Natural killer cell (primary cell): ENCODE results near the gene MAP1LC3B. TPM values are rescaled to one million over a fixed set of nuclear protein-coding genes. Genes with fewer than 3 reads are reported as not detected.

Source experiments
- ATAC-seq, 3 donors: fragments of 150-1000 bp in 2 of 3; fragments of 200-7000 bp in 1 of 3; cut with Tn5 transposase; 1 replicate in 1 of 3; 2 replicates in 2 of 3; pipeline ENCODE4 v1.10.0; 2021; ENCODE audit warnings: mild to moderate bottlenecking in 2 of 3, moderate library complexity in 2 of 3
- DNase-seq, 2 donors: peaks; one replicate each; pipeline versions ENCODE4 v3.0.0 to v3.0.0-alpha.2; 2013 to 2021; ENCODE audit warnings: mixed read lengths in 1 of 2
- H3K27ac ChIP-seq: one replicate; pipeline ENCODE4 v1.5.1; 2013; ENCODE audit warnings: mild to moderate bottlenecking, low read length
- H3K27me3 ChIP-seq: one replicate; pipeline ENCODE4 v1.6.1; 2013; ENCODE audit warnings: low read length; ENCODE audit not compliant: control insufficient read depth, insufficient read depth
- H3K36me3 ChIP-seq: one replicate; pipeline ENCODE4 v1.6.1; 2013; ENCODE audit warnings: low read length; ENCODE audit not compliant: control insufficient read depth, insufficient read depth
- H3K4me1 ChIP-seq: one replicate; pipeline ENCODE4 v1.6.1; 2013; ENCODE audit warnings: low read length; ENCODE audit not compliant: control insufficient read depth, insufficient read depth
- H3K4me3 ChIP-seq: one replicate; pipeline ENCODE4 v1.5.1; 2013; ENCODE audit warnings: low read length
- H3K9me3 ChIP-seq: one replicate; pipeline ENCODE4 v1.6.1; 2013; ENCODE audit warnings: low read length; ENCODE audit not compliant: control insufficient read depth, insufficient read depth
- H3K27ac Mint-ChIP-seq, 2 donors: one replicate each; pipeline ENCODE4 v1.8.0; 2022; ENCODE audit warnings: mild to moderate bottlenecking in 2 of 2, mixed read lengths in 2 of 2, moderate library complexity in 1 of 2
- H3K27me3 Mint-ChIP-seq, 2 donors: one replicate each; pipeline ENCODE4 v1.8.0; 2022; ENCODE audit warnings: low read depth in 2 of 2, mixed read lengths in 2 of 2
- H3K36me3 Mint-ChIP-seq: one replicate; pipeline ENCODE4 v1.8.0; 2022; ENCODE audit warnings: mixed read lengths
- H3K4me1 Mint-ChIP-seq, 2 donors: one replicate each; pipeline ENCODE4 v1.8.0; 2022; ENCODE audit warnings: mixed read lengths in 2 of 2
- H3K4me3 Mint-ChIP-seq: one replicate; pipeline ENCODE4 v1.8.0; 2022; ENCODE audit warnings: mild to moderate bottlenecking, moderate library complexity, mixed read lengths
- H3K9me3 Mint-ChIP-seq, 2 donors: one replicate each; pipeline ENCODE4 v1.8.0; 2022; ENCODE audit warnings: mixed read lengths in 2 of 2
- WGBS: methylation state at CpG from one replicate; pipeline ENCODE4 v1.1.7; 2013; ENCODE audit warnings: missing lambda C conversion rate; ENCODE audit not compliant: insufficient coverage; 5-methylcytosine and 5-hydroxymethylcytosine counted together
- intact Hi-C: fragments of 100-400 bp; cut with micrococcal nuclease; formaldehyde crosslinking; loops from one replicate; pipeline ENCODE4 v1.14.2; 2022
- total RNA-seq, 4 donors: library from RNA; stranded (reverse); fragments of 120-200 nt in 1 of 4; gene quantifications; one replicate each; pipeline versions ENCODE4 v1.2.3 to v1.2.4, GENCODE V29; 2013 to 2022
- TF ChIP-seq, protein P1 (sequence below): fragments of 200-600 bp; IDR thresholded peaks from one replicate; pipeline ENCODE4 v1.8.0; 2022; ENCODE audit warnings: antibody characterized with exemption

MAP1LC3B gene
- total RNA-seq, 3 donors from 2014 or later (not counting 1 experiment from before 2014, with no cell fraction given), result 171 to 220 (median 172) TPM

DNA sequence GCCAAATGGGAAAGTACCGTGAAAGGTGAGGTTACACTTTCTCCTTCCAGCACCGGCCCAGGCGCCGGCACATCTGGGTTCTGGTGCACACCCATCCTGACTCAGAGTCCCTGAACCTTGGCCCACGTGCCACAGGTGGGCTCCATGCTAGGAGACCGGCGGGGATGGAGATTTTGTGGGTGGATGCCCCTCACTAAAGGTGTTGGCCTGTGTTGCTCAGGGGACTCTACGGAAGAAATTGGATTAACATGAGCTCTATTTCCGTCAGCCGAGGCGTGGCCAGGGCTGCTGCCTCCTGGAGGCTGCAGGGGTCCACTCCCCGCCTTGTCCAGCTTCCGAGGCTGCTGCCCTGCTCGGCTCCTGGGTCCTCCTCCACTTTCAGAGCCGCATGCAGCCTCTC, 39.3 kb upstream of the MAP1LC3B start:
- H3K4me3 Mint-ChIP-seq, result no peak overlapping the region
- H3K9me3 Mint-ChIP-seq, result no peaks in the 10 kb centered on the region
- no peaks in the 10 kb centered on the region for H3K4me1 ChIP-seq
- 95% methylated on average over 15 of the region's 15 CpGs for WGBS
- no peaks in the 10 kb centered on the region for H3K27me3 ChIP-seq
- peaks cover 0 to 5% of the 10 kb centered on the region in 2 donors for H3K4me1 Mint-ChIP-seq
- H3K27ac ChIP-seq, result no peak overlapping the region
- no peak overlapping the region for H3K27ac Mint-ChIP-seq
- DNase-seq (no peak), ATAC-seq (no peak)
- TF ChIP-seq, protein P1, sequence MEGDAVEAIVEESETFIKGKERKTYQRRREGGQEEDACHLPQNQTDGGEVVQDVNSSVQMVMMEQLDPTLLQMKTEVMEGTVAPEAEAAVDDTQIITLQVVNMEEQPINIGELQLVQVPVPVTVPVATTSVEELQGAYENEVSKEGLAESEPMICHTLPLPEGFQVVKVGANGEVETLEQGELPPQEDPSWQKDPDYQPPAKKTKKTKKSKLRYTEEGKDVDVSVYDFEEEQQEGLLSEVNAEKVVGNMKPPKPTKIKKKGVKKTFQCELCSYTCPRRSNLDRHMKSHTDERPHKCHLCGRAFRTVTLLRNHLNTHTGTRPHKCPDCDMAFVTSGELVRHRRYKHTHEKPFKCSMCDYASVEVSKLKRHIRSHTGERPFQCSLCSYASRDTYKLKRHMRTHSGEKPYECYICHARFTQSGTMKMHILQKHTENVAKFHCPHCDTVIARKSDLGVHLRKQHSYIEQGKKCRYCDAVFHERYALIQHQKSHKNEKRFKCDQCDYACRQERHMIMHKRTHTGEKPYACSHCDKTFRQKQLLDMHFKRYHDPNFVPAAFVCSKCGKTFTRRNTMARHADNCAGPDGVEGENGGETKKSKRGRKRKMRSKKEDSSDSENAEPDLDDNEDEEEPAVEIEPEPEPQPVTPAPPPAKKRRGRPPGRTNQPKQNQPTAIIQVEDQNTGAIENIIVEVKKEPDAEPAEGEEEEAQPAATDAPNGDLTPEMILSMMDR, result no peak
- peaks cover 5% of the 10 kb centered on the region for H3K36me3 ChIP-seq
- H3K27me3 Mint-ChIP-seq, result no peaks in the 10 kb centered on the region
- H3K4me3 ChIP-seq, result no peak overlapping the region
- intact Hi-C loops, result no loop called here
- H3K9me3 ChIP-seq, result no peaks in the 10 kb centered on the region
- no peaks in the 10 kb centered on the region for H3K36me3 Mint-ChIP-seq

DNA sequence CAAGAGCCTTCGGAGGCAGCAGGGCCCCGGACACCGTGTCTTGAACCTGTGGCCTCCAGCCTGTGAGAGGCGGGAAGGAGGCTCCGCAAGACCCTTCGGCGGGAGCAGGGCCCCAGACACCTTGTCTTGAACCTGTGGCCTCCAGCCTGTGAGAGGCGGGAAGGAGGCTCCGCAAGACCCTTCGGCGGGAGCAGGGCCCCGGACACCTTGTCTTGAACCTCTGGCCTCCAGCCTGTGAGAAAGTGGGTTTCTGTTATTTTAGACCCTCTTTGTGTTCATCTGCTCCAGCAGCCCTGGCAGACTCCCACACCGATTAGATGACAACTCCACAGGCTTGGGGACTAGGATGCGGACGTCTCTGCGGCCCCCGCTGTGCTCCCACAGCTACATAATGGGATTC, 38.5 kb upstream of the MAP1LC3B start:
- Mint-ChIP-seq H3K9me3 (no peaks in the 10 kb centered on the region), H3K4me3 (no peak overlapping the region), H3K36me3 (no peaks in the 10 kb centered on the region), H3K27ac (no peak overlapping the region), H3K27me3 (no peaks in the 10 kb centered on the region), H3K4me1 (peaks cover 0 to 5% of the 10 kb centered on the region in 2 donors)
- ATAC-seq (no peak), DNase-seq (no peak)
- 95% methylated on average over 17 of the region's 17 CpGs for WGBS
- H3K9me3 ChIP-seq, result no peaks in the 10 kb centered on the region
- TF ChIP-seq, protein P1, result no peak
- H3K36me3 ChIP-seq, result peaks cover 11% of the 10 kb centered on the region
- H3K4me3 ChIP-seq, result no peak overlapping the region
- no peaks in the 10 kb centered on the region for H3K4me1 ChIP-seq
- no peak overlapping the region for H3K27ac ChIP-seq
- intact Hi-C loops, result no loop called here
- no peaks in the 10 kb centered on the region for H3K27me3 ChIP-seq

DNA sequence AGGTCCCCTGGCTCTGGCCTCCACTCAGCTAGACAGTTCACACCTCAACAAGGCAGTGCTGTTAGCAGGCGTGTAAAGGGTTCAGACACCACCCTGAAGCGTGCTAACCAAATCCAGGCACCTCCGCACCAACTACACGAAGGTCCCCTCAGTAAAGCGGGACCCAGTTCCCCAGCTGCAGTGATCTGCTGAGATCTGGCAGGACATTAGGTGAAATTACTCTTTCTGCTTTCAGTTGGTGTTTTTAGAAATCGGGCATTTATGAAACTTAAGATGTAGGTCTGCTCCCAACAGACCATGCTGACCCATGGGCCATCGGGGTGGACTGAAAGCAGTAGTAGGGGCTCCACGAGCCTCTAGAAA, 35.7 kb upstream of the MAP1LC3B start:
- Mint-ChIP-seq H3K27ac (no peak overlapping the region), H3K4me1 (no peaks in the 10 kb centered on the region)
- WGBS, result 92% methylated on average over 8 of the region's 8 CpGs

DNA sequence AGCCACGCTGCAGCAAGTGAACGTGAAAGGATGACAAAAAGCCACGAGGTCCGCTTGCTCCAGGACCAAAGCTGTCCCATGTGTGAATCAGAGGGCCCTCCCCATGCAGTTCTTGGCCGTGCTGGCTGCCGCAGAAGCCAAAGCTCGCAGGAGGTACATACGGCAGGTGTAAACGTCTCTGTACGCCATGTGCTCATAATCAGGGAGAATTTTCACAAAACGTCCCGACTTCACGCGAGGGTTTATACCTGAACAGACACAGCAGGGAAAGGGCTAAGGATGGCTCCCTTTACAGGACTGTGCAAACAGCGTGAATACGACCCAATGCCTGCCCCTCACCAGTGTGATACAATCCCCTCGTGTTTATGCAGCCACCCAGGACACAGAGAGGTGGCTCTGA, 33.9 kb upstream of the MAP1LC3B start:
- no peaks in the 10 kb centered on the region for H3K4me1 ChIP-seq
- DNase-seq (no peak), ATAC-seq (no peak)
- Mint-ChIP-seq H3K27me3 (no peaks in the 10 kb centered on the region), H3K27ac (no peak overlapping the region), H3K4me1 (peaks cover 0 to under 1% of the 10 kb centered on the region in 2 donors), H3K4me3 (no peak overlapping the region), H3K9me3 (no peaks in the 10 kb centered on the region), H3K36me3 (no peaks in the 10 kb centered on the region)
- TF ChIP-seq, protein P1, result no peak
- H3K27me3 ChIP-seq, result no peaks in the 10 kb centered on the region
- H3K27ac ChIP-seq, result no peak overlapping the region
- peaks cover 32% of the 10 kb centered on the region for H3K36me3 ChIP-seq
- H3K9me3 ChIP-seq, result no peaks in the 10 kb centered on the region
- no peak overlapping the region for H3K4me3 ChIP-seq
- intact Hi-C loops, result no loop called here
- WGBS, result 97% methylated on average over 17 of the region's 17 CpGs

More for the DNA sequence above, 35.7 kb upstream of the MAP1LC3B start:
- H3K36me3 ChIP-seq, result peaks cover 29% of the 10 kb centered on the region
- no peaks in the 10 kb centered on the region for H3K9me3 ChIP-seq
- ATAC-seq (no peak), DNase-seq (no peak)
- Mint-ChIP-seq H3K4me3 (no peak overlapping the region), H3K36me3 (no peaks in the 10 kb centered on the region), H3K9me3 (no peaks in the 10 kb centered on the region), H3K27me3 (no peaks in the 10 kb centered on the region)
- H3K4me1 ChIP-seq, result no peaks in the 10 kb centered on the region
- H3K27me3 ChIP-seq, result no peaks in the 10 kb centered on the region
- no peak overlapping the region for H3K4me3 ChIP-seq
- no peak overlapping the region for H3K27ac ChIP-seq
- TF ChIP-seq, protein P1, result no peak
- intact Hi-C loops, result no loop called here
